SK-N-SH treated with all-trans-retinoic acid at 6 μM for 48 hours (cell line): ENCODE measurements around the gene ZGPAT.

Source experiments
- ATAC-seq: fragments of 200-7000 bp; cut with Tn5 transposase; 3 replicates; pipeline ENCODE4 v1.9.1; 2020; ENCODE audit warnings: mild to moderate bottlenecking, moderate library complexity
- BACH2 ChIP-seq: fragments of 250-450 bp; sonication (Bioruptor Pico); IDR thresholded peaks from 2 replicates; pipeline ENCODE4 v1.9.0; 2021; ENCODE audit warnings: mild to moderate bottlenecking, borderline replicate concordance
- CREB5 ChIP-seq: fragments of 250-450 bp; sonication (Bioruptor Pico); IDR thresholded peaks from 2 replicates; pipeline ENCODE4 v1.5.1; 2020; ENCODE audit warnings: low read depth, mild to moderate bottlenecking, moderate library complexity
- CSDC2 ChIP-seq: fragments of 250-450 bp; sonication (Bioruptor Pico); IDR thresholded peaks from 2 replicates; pipeline ENCODE4 v1.5.0; 2020; ENCODE audit warnings: mild to moderate bottlenecking, moderate library complexity
- CSRNP3 ChIP-seq: fragments of 250-450 bp; sonication (Bioruptor Pico); IDR thresholded peaks from 2 replicates; pipeline ENCODE4 v1.5.1; 2021; ENCODE audit warnings: mild to moderate bottlenecking, moderate library complexity
- ESRRG ChIP-seq: fragments of 250-450 bp; sonication (Bioruptor Pico); IDR thresholded peaks from 2 replicates; pipeline ENCODE4 v1.6.1; 2021; ENCODE audit warnings: mild to moderate bottlenecking
- GLIS3 ChIP-seq: fragments of 250-450 bp; sonication (Bioruptor Pico); IDR thresholded peaks from 2 replicates; pipeline ENCODE4 v1.5.0; 2020; ENCODE audit warnings: mild to moderate bottlenecking, moderate library complexity
- OSR1 ChIP-seq: fragments of 250-450 bp; sonication (Bioruptor Pico); IDR thresholded peaks from 2 replicates; pipeline ENCODE4 v1.8.0; 2022; ENCODE audit warnings: moderate library complexity, mild to moderate bottlenecking, inconsistent platforms
- PATZ1 ChIP-seq: fragments of 250-450 bp; sonication (Bioruptor Pico); IDR thresholded peaks from 2 replicates; pipeline ENCODE4 v1.8.0; 2020; ENCODE audit warnings: mild to moderate bottlenecking, moderate library complexity, borderline replicate concordance
- PPARA ChIP-seq: fragments of 250-450 bp; sonication (Bioruptor Pico); IDR thresholded peaks from 2 replicates; pipeline ENCODE4 v1.5.0; 2020; ENCODE audit warnings: mild to moderate bottlenecking, borderline replicate concordance
- SNAI2 ChIP-seq: fragments of 250-450 bp; sonication (Bioruptor Pico); IDR thresholded peaks from 2 replicates; pipeline ENCODE4 v1.5.0; 2020; ENCODE audit warnings: mild to moderate bottlenecking, moderate library complexity
- TCF4 ChIP-seq: fragments of 250-450 bp; sonication (Bioruptor Pico); IDR thresholded peaks from 2 replicates; pipeline ENCODE4 v1.8.0; 2021; ENCODE audit warnings: mild to moderate bottlenecking, moderate library complexity, borderline replicate concordance
- TOX ChIP-seq: fragments of 250-450 bp; sonication (Bioruptor Pico); IDR thresholded peaks from 2 replicates; pipeline ENCODE4 v1.8.0; 2021; ENCODE audit warnings: mild to moderate bottlenecking, moderate library complexity, borderline replicate concordance
- TSHZ2 ChIP-seq: fragments of 250-450 bp; sonication (Bioruptor Pico); IDR thresholded peaks from 2 replicates; pipeline ENCODE4 v1.5.0; 2020; ENCODE audit warnings: mild to moderate bottlenecking, moderate library complexity
- ZC3H10 ChIP-seq: fragments of 250-450 bp; sonication (Bioruptor Pico); IDR thresholded peaks from 2 replicates; pipeline ENCODE4 v1.5.1; 2021; ENCODE audit warnings: mild to moderate bottlenecking, moderate library complexity
- ZFP3 ChIP-seq: fragments of 250-450 bp; sonication (Bioruptor Pico); IDR thresholded peaks from 2 replicates; pipeline ENCODE4 v1.5.0; 2020; ENCODE audit warnings: mild to moderate bottlenecking, moderate library complexity
- ZFP30 ChIP-seq: fragments of 450-650 bp; formaldehyde crosslinking; IDR thresholded peaks from 2 replicates; pipeline ENCODE4 v1.5.0; 2022; ENCODE audit warnings: mild to moderate bottlenecking, moderate library complexity
- ZNF565 ChIP-seq: fragments of 450-650 bp; formaldehyde crosslinking; conservative IDR thresholded peaks from 2 replicates; pipeline ENCODE4 v1.5.0; 2020; ENCODE audit warnings: low read depth, mild to moderate bottlenecking, moderate library complexity
- ZNF70 ChIP-seq: fragments of 450-650 bp; formaldehyde crosslinking; IDR thresholded peaks from 2 replicates; pipeline ENCODE4 v1.5.0; 2020; ENCODE audit warnings: mild to moderate bottlenecking, moderate library complexity
- ZNF8 ChIP-seq: fragments of 450-650 bp; formaldehyde crosslinking; IDR thresholded peaks from 2 replicates; pipeline ENCODE4 v1.5.0; 2020; ENCODE audit warnings: mild to moderate bottlenecking, moderate library complexity

ZGPAT gene

DNA sequence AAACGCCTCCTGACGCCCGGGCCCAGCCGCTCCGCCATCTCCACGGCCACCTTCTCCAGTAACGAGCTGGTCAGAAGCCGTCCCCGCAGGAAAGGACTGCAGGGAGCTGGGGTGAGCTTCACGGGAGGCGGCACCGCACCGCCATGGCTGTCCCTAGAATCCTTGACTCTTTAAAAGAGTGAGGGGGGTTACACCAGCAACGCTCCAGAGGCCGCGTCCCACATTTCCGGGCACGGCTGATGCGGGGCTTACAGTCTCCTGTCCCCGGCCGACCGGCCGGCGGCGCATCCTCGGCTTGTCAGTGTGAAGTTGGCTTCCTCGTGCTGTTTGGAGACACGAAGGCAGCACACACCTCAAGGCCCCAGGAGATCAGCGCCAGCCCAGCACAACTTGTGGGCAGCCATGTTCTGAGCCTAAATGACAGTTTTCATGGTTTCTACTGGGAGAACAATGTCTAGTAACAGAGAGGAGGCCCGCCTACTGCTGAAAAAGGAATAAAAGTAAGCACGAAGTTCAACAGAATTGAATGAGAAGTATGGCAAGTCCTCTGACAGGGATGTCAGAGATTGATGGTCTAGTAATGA lies 62.1 kb downstream of the ZGPAT start (continued):
- TF ChIP-seq CSRNP3 (CRISPR knock-in tag) (no peak), CSDC2 (CRISPR knock-in tag) (no peak), PPARA (no peak), ZNF565 (CRISPR knock-in tag) (no peak), ZC3H10 (no peak), SNAI2 (CRISPR knock-in tag) (no peak), TOX (CRISPR knock-in tag) (no peak), ZNF8 (CRISPR knock-in tag) (no peak), ZNF70 (CRISPR knock-in tag) (no peak), TCF4 (no peak), ZFP30 (CRISPR knock-in tag) (no peak), OSR1 (CRISPR knock-in tag) (no peak)

DNA sequence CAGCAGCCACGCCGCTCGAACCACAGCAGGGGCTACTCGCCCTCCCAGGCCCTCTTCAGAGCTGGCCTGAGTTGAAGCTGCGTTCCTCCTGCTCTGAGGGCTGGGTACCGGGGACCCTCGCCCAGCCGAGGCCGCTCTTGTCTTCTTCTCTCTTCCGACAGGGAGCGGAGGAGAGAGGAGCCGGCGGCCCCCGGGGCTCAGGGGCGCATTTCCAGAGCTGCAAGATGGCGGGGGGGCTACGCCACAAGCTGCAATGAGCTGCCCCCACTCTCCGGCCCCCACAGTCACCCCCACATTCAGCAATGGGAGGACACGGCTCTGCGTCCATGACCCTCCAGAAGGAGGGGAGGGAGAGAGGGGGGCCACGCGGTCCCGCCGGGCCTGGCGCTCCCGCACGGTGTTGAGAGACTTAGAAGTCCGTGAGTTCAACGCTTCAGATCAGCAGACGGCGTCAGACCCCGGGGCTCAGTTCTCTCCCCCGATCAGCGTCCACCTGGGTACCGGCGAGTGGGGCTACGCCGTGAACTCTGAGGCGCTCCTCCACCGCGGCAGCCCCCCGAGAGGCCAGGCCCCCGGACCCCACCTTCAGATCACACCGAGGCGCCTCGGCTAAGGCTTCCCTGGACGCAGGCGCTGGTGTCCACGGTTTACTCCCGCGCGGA lies 63.3 kb downstream of the ZGPAT start:
- ATAC-seq: no peak
- TF ChIP-seq BACH2 (CRISPR knock-in tag): no peak
- TF ChIP-seq PATZ1 (CRISPR knock-in tag): no peak

DNA sequence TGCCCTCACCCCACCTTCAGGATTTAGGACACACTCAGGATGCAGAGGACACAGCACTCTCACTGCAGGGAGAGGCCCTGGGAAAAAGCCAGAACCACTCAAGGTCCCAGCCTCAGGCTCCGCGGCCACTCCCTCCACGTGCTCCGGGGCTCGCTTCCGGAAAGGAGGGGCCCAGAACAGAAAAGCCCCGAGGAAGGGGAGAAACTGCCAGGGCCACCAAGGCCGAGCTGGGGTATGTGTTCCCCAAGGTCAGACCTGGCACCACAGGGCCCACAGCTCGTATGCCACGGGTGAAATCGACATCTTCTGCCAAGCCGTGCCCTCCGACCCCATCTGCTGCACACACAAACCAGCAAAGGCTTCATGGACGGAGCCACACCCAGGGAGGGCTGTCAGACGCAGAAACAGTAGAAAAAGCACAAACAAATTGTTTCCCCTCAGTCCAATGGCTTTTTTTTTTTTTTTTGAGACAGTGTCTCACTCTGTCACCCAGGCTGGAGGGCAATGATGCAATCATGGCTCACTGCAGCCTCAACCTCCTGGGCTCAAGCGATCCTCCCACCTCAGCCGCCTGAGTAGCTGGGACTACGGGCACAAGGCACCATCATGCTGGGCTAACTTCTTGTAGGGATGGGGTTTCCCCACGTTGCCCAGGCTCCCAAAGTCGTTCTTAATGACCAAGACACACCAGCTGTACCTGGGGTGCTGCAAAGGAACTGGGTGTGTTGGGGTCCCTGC lies 65.1 kb downstream of the ZGPAT start:
- TF ChIP-seq ZFP3 (CRISPR knock-in tag) (no peak), OSR1 (CRISPR knock-in tag) (no peak), ZC3H10 (no peak), TSHZ2 (no peak), ZNF70 (CRISPR knock-in tag) (no peak), CSDC2 (CRISPR knock-in tag) (no peak), ZFP30 (CRISPR knock-in tag) (no peak), CSRNP3 (CRISPR knock-in tag) (no peak), TCF4 (no peak), ZNF8 (CRISPR knock-in tag) (no peak), BACH2 (CRISPR knock-in tag) (no peak), PATZ1 (CRISPR knock-in tag) (no peak), PPARA (no peak), ZNF565 (CRISPR knock-in tag) (no peak), CREB5 (CRISPR knock-in tag) (no peak), TOX (CRISPR knock-in tag) (no peak), ESRRG (CRISPR knock-in tag) (no peak), GLIS3 (CRISPR knock-in tag) (no peak)
- no peak for ATAC-seq
